Measurements from ENCODE around the gene SERAC1.
"Not testable (repeated sequence)": the region's sequence is repeated elsewhere in the genome, so short reads cannot be mapped to it uniquely, and the experiment has no call there.

- TF ChIP-seq EZH2 (IDR thresholded peaks at IDR 0.05); POLR2AphosphoS5 (IDR thresholded peaks at IDR 0.05; ENCODE audit: borderline replicate concordance, low read depth, low read length); FOXP2 (optimal IDR thresholded peaks at IDR 0.05; ENCODE audit: control extremely low read depth, extremely low read length, insufficient read depth): not testable (repeated sequence)
Measured at GRCh38 chr6:158177712-158178111, 9.7 kb upstream of the SERAC1 start.
